Stimulated activated naive CD8-positive, alpha-beta T cell treated with anti-CD3 and anti-CD28 coated beads, Interleukin-15, Interleukin-2, amounts not matched to agents 100 ng/mL and 50 ng/mL, for 24 hours (primary cell): ENCODE results near the gene RABGGTA.

Source experiments
- H3K27ac Mint-ChIP-seq: one replicate; pipeline ENCODE4 v1.8.0; 2021; ENCODE audit warnings: mild to moderate bottlenecking, mixed read lengths
- H3K27me3 Mint-ChIP-seq: one replicate; pipeline ENCODE4 v1.8.0; 2021; ENCODE audit warnings: mixed read lengths
- H3K36me3 Mint-ChIP-seq: one replicate; pipeline ENCODE4 v1.8.0; 2021; ENCODE audit warnings: low read depth, mixed read lengths
- H3K4me1 Mint-ChIP-seq: one replicate; pipeline ENCODE4 v1.8.0; 2021; ENCODE audit warnings: low read depth, mixed read lengths
- H3K4me3 Mint-ChIP-seq: one replicate; pipeline ENCODE4 v1.8.0; 2021; ENCODE audit warnings: mild to moderate bottlenecking, mixed read lengths
- H3K9me3 Mint-ChIP-seq: one replicate; pipeline ENCODE4 v1.8.0; 2021; ENCODE audit warnings: mixed read lengths

The RABGGTA gene

DNA sequence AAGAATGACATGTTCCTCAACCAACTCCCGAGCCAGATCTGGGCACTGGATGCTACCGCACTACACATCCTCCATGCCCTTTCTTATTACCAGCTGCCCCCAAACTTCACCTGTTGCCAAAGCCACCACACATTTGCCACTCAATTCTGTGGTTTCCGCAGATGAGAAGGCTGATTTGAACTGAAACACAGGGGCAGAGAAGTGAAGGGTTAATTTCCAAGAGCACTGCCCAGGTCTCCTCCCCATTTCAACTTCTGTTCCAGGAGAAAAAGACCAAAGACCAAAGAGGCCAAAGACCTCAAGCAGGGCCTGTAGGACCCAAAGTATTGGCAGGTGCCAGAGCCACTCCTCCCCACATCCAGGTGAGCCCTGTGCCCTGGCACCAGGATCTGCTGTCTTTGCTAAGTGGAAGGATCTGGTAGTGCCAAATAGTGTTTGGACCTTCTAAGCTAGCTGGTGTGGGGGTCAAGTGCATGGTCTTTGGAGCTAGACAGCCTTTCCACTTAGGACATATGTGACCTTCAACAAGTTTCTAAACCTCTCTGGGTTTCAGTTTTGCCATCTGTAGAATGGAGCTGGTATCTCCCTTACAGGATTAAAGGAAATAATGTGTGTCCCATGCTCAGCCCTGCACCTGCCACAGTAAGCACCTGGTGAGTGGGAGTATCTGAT, 20.2 kb upstream of the RABGGTA start:
- no peaks in the 10 kb centered on the region for H3K27me3 Mint-ChIP-seq
- no peak overlapping the region for H3K27ac Mint-ChIP-seq
- no peak overlapping the region for H3K4me3 Mint-ChIP-seq
- H3K9me3 Mint-ChIP-seq = no peaks in the 10 kb centered on the region
- peaks cover 46% of the 10 kb centered on the region for H3K36me3 Mint-ChIP-seq
- H3K4me1 Mint-ChIP-seq = peaks cover 50% of the 10 kb centered on the region

DNA sequence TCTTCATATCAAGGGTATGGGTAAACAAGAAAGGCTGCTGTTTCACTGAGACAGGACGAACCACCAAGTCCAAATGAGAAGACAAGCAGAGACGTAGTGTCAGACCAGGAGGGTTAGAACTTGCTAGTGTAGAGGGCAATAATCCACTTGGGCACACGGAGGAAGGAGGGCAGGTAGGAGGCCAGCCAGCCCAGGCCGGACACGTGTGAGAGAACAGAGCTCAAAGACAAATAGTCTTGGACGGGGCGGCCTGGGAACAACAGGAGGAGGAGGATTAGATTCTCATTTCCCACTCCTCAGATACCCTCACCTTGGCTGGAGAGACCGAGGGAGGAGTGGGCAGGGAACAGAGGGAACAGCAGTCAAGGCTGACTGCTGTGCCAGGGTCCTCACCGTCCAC, 19.3 kb upstream of the RABGGTA start:
- peaks cover 38% of the 10 kb centered on the region for H3K36me3 Mint-ChIP-seq
- H3K9me3 Mint-ChIP-seq = no peaks in the 10 kb centered on the region
- no peaks in the 10 kb centered on the region for H3K27me3 Mint-ChIP-seq
- H3K4me1 Mint-ChIP-seq = peaks cover 42% of the 10 kb centered on the region
- H3K4me3 Mint-ChIP-seq = no peak overlapping the region
- H3K27ac Mint-ChIP-seq = no peak overlapping the region

DNA sequence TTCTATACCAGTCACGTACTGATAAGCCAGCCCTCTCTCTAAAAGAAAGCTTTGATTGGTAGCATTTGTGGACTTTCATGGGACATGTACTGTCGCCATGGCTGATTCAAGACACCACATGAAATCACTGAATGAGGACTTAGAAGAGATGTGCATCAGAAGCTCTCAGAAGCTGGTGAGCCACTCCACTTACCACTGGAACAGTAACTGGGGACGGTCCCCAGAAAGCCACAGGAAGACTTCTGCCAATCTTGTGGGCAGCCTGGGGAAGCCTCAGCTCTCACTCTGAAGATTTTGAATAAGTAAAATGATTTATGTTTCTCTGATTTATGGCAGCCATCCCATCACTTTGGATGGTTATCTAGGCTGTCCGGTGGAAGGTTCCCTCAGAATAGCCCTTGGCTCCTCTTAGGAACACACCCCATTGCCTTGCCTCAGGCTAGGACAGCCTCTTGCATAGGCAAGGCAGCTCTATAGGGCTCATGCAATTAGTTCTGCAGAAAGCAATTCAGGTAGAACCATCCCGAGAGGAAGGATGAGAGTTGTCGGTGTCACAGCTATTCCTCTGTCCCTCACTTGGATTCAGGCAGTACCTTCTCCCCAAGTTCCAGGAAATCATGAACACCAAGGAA, 18.4 kb upstream of the RABGGTA start:
- Mint-ChIP-seq H3K9me3 (no peaks in the 10 kb centered on the region), H3K4me1 (peaks cover 45% of the 10 kb centered on the region), H3K4me3 (no peak overlapping the region), H3K27me3 (no peaks in the 10 kb centered on the region), H3K36me3 (peaks cover 32% of the 10 kb centered on the region), H3K27ac (no peak overlapping the region)

DNA sequence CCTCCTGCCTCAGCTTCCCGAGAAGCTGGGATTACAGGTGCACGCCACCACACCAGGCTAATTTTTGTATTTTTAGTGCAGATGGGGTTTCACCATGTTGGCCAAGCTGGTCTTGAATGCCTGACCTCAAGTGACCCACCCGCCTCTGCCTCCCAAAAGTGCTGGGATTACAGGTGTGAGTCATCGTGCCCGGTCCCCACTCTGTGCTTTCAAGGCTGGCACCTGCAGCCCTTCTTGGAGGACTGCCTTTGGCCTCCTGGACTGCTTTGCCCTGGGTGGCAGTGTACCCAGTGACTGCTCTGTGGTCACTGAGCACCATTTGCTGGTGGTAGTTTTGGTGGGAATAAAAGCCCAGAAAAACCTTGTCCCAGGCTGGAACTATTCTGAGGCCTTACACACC, 15.6 kb upstream of the RABGGTA start:
- H3K27me3 Mint-ChIP-seq = no peaks in the 10 kb centered on the region
- no peaks in the 10 kb centered on the region for H3K9me3 Mint-ChIP-seq
- peaks cover 17% of the 10 kb centered on the region for H3K36me3 Mint-ChIP-seq
- H3K27ac Mint-ChIP-seq = no peak overlapping the region
- H3K4me1 Mint-ChIP-seq = peaks cover 43% of the 10 kb centered on the region
- no peak overlapping the region for H3K4me3 Mint-ChIP-seq

DNA sequence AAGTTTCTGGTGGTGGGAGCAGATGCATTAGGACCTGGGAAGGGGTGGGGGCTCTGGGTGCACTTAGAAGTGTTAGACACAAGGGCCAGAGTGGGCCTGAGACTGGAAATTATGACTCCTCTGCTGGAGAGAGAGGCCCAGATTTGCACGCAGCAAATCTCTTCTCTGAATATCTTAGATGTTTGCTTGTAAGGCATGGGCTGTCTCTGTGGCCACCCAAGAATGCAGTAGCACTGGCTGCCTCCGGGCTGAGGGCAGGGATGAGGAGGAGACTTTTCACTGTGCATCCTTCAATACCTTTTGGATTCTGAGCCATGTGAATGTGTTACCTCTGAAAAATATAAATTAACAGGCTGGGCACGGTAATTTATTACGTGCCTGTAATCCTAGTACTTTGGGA, 14.0 kb upstream of the RABGGTA start:
- peaks cover 4% of the 10 kb centered on the region for H3K36me3 Mint-ChIP-seq
- peaks cover 32% of the 10 kb centered on the region for H3K4me1 Mint-ChIP-seq
- H3K27me3 Mint-ChIP-seq = no peaks in the 10 kb centered on the region
- H3K4me3 Mint-ChIP-seq = no peak overlapping the region
- H3K27ac Mint-ChIP-seq = no peak overlapping the region
- H3K9me3 Mint-ChIP-seq = no peaks in the 10 kb centered on the region

DNA sequence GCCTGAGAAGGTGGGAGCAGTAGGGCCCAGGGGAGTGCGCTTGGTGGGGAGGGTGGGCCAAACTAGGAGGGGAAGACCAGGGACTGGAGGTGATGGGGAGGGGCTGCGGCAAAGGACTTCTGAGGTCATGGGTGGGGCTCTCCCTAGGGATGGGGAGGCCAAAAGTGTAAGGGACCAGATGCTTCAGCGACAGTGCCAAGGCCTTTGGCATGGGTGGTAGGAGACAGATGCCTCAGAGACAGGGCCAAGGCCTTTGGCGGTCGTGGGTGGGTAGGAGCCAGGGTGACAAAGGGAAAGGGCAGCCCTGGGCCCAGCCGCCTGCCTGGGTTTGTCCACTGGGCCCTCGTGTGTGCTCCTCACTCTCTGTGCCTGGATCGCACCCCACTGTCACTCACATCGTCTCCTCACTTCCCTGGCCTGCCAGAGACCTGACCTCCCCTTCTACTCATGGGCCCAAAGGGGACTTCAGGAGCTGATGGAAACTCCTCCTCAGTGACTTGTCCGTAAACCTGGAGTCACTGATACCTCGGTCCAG, 13.2 kb upstream of the RABGGTA start:
- no peak overlapping the region for H3K27ac Mint-ChIP-seq
- H3K9me3 Mint-ChIP-seq = no peaks in the 10 kb centered on the region
- no peaks in the 10 kb centered on the region for H3K27me3 Mint-ChIP-seq
- peaks cover 32% of the 10 kb centered on the region for H3K4me1 Mint-ChIP-seq
- H3K36me3 Mint-ChIP-seq = no peaks in the 10 kb centered on the region
- H3K4me3 Mint-ChIP-seq = no peak overlapping the region

DNA sequence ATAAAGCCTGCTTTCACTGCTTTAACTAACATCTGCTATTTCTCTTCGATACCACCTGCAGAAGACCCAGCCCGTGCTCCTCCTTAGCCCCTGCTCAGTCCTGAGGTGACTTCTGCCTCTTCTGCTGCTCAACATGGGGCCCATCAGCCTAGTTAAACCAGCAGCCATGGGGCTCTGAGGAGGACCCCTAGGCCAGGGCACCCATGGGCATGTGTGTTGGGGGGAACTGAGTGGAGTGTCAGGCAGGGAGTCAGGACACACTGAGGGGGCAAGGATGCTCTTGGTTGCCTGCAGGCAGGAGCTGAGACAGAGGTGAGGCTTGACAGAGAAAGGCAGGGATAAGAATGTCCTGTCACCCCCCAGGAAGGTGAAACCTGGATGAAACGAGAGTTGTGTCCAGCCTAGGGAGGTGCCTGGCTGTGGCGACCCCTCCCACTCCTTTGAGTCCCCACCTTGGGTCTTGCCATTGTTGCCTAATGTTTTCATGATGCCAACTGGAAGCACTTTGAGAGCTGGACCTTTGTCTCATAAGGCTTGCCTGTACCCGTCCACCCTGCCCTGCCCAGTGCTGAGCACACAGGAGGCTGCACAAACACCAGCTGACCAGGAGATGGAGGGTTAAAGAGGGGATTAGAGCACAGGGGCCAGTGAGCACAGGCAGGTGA, 12.5 kb upstream of the RABGGTA start:
- H3K4me1 Mint-ChIP-seq = peaks cover 33% of the 10 kb centered on the region
- no peak overlapping the region for H3K27ac Mint-ChIP-seq
- H3K4me3 Mint-ChIP-seq = no peak overlapping the region
- H3K27me3 Mint-ChIP-seq = no peaks in the 10 kb centered on the region
- H3K36me3 Mint-ChIP-seq = no peaks in the 10 kb centered on the region
- H3K9me3 Mint-ChIP-seq = no peaks in the 10 kb centered on the region

DNA sequence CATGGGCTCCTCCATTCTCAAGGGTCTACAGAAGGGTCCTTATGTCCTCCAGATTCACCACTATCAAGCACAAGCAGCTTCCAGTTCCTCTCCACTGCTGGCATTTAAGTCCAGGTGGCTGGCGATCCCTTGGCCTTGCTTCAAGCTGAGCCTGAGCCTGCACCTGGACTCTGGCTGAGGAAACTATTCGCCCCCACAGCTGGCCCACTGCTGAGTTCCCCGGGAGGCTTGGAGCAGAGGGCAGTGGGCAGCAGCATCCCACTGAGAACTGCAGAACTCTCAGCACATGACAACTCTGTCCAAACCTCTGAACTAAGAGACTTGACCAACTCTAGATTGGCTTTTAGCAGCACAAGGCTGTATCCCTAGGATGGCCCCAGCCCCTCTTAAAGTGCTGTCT, 11.3 kb upstream of the RABGGTA start:
- H3K27ac Mint-ChIP-seq = no peak overlapping the region
- H3K9me3 Mint-ChIP-seq = peaks cover 5% of the 10 kb centered on the region
- H3K36me3 Mint-ChIP-seq = no peaks in the 10 kb centered on the region
- H3K4me1 Mint-ChIP-seq = peaks cover 39% of the 10 kb centered on the region
- no peak overlapping the region for H3K4me3 Mint-ChIP-seq
- H3K27me3 Mint-ChIP-seq = no peaks in the 10 kb centered on the region

DNA sequence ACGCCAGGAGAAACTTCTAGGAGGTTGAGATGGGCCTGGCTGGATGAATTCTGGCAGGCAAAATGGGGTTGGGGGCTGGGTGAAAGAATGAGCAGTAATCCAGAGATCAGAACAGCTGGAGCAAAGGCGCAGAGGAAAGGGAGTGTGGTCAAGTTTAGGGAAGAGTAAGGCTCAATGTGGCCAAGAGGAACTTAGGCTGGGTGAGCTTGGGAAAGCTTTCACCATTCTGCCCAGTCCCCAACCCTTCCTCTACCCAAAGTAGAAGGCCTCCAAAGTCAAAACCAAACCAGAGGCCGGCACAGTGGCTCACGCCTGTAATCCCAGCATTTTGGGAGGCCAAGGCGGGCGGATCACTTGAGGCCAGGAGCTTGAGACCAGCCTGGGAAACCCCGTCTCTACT, 10.2 kb upstream of the RABGGTA start:
- Mint-ChIP-seq H3K27ac (no peak overlapping the region), H3K9me3 (peaks cover 5% of the 10 kb centered on the region), H3K4me3 (no peak overlapping the region), H3K4me1 (peaks cover 46% of the 10 kb centered on the region), H3K36me3 (no peaks in the 10 kb centered on the region), H3K27me3 (no peaks in the 10 kb centered on the region)

DNA sequence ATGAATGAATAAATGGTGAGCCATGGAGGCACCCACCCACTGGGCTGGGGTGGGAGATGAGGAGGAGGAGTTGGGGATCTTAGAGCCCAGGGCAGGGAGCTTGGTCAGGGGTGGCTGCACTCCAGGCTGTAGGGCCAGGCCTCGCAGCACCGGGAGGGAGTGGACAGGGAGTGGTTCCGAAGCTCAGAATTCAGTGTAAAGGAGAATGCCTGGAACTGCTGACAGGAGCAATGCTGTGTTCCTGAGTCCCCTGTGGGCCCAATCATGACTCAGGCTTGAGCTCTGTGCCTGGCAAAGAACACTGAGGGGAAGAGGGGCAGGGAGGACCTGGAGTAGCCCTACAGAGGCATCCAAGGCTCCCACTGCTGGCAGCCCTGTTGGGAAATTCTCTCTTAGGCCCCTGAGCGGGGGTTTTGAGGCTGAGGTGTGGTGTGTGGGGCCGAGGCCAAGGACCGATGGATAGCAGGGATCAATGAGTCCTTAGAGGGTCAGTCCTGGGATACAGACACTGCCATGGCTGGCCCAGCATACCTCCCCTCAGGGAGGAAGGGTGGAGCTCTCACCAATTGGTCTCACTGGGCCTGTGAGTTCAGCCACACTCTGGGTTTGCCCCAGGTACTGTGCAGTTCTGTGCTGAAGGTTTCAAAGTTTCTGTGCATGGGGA, 9.5 kb upstream of the RABGGTA start:
- Mint-ChIP-seq H3K4me3 (no peak overlapping the region), H3K36me3 (no peaks in the 10 kb centered on the region), H3K9me3 (peaks cover 5% of the 10 kb centered on the region), H3K27ac (no peak overlapping the region), H3K27me3 (no peaks in the 10 kb centered on the region), H3K4me1 (peaks cover 47% of the 10 kb centered on the region)

DNA sequence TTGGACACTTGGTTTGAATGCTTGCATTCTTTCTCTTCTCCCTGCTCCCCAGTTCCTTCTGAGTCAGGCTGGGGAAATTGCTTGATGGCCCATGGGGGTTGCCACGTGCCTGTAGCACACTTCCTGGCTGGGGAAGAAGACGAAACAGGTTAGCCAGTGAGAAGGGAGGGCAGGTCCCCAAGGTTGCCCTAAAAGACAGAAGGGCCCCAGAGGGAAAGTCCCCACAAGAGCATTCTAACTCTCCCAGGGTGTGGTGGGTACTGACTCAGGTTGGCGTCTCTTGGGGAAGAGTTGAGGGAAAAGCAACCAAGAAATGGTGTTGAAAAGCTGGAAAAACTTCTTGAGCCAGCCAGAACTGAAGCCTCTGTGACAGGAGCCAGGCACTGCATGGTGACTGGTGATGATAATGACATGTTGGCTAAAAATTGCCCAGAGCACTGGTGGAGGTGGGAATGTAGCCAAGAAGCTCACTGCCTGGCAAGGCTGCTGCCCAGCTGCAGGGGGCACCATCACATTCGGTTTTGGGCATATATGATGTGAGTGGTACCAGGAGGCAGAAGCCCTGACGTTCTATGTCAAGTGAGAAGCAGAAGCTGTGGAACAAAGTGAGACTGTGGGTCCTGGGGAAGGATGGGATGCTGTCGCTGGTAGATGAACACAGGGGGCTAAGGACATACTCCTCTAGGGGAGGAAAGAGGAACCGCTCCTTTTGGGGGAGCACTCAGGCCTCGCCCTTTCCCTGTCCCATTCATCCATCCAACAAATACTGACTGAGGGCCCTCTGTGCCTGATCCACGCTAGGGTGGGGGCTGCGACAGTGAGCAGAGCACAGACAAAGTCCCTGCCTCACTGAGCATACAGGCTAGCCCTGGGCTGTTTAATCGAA, 8.1 kb upstream of the RABGGTA start:
- H3K4me1 Mint-ChIP-seq = peaks cover 52% of the 10 kb centered on the region
- no peaks in the 10 kb centered on the region for H3K36me3 Mint-ChIP-seq
- no peaks in the 10 kb centered on the region for H3K27me3 Mint-ChIP-seq
- peak overlapping the region; percentile 47 for H3K4me3 Mint-ChIP-seq
- H3K27ac Mint-ChIP-seq = peak overlapping the region; percentile 71
- peaks cover 5% of the 10 kb centered on the region for H3K9me3 Mint-ChIP-seq

DNA sequence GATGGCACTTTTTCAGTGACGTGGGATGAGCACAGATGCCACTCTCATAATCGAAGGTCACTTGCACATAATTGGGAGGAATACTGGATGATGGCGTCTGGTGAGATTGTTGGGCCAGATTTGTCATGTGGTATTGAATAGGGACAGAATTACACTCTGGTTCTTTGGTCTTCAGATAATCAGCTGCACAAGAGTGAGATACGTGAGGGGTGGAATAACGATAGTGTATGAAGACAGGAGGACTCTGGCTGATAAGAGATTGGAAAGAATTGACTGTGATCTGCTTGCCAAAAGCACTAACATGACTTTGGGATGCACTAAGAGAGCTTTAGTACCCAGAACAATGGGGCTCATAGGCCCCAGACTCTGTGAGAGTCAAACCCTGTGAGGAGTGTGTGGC, 7.0 kb upstream of the RABGGTA start:
- Mint-ChIP-seq H3K9me3 (peaks cover 5% of the 10 kb centered on the region), H3K4me1 (peaks cover 63% of the 10 kb centered on the region), H3K27ac (peak overlapping the region; percentile 71), H3K36me3 (no peaks in the 10 kb centered on the region), H3K27me3 (no peaks in the 10 kb centered on the region), H3K4me3 (peak overlapping the region; percentile 17)

DNA sequence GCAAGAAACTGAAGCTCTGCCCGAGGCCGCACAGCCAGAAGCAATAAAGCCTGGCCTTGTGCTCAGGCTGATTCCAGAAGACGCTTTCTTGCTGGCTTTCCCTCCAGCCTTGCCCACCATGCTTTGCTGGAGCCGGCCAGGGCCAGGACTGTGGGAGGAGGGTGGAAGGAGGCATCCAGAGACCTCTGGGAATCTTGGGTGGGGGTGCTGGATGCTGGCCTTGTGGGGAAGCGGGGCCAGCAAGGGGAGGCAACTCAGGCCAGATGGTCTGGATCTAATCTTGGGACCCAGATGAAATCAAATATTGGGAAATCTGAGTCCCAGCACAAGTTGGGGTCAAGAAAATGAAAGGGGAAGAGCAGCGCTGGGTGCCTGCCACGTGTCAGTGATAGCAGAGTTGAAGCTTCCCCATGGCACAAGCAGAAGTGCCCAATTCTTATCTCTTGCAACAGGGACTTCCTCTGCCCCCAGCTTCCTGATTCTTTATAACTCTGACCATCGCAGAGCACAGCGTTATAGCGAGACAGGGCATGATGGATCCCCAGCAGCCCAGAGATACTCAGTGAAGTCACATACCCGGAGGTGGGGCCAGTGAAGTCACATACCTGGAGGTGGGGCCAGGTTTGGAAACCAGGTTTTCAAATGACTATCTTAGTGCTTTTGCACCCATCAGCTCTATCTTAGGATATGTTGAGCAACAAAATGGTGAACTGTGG, 6.4 kb upstream of the RABGGTA start:
- Mint-ChIP-seq H3K9me3 (peaks cover 5% of the 10 kb centered on the region), H3K4me1 (peaks cover 70% of the 10 kb centered on the region), H3K27ac (peak overlapping the region; percentile 71), H3K27me3 (no peaks in the 10 kb centered on the region), H3K4me3 (no peak overlapping the region), H3K36me3 (no peaks in the 10 kb centered on the region)

DNA sequence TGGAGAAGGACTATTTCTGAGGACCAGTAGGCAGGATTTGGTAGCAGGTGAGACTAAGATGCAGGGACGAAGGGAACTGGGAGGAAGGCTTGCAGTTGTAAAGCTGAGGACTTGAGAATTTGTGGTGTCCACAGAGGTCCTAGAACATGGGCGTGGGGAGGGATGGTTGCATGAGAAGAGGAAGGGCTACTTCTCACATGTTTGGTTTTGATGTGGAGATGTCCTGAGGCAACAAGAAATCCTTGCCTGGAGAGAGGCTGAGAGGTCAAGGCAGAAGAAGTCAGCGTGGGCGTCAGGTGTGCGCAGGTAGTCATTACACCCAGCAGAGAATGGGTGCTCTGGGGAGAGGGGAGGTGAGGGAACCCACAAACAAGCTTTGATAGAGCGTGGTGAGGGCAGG, 5.7 kb upstream of the RABGGTA start:
- Mint-ChIP-seq H3K27ac (peak overlapping the region; percentile 8), H3K9me3 (peaks cover 5% of the 10 kb centered on the region), H3K4me1 (peaks cover 77% of the 10 kb centered on the region), H3K4me3 (no peak overlapping the region), H3K36me3 (no peaks in the 10 kb centered on the region), H3K27me3 (no peaks in the 10 kb centered on the region)
